ENCODE results near the gene ACACA.

ACACA gene

DNA sequence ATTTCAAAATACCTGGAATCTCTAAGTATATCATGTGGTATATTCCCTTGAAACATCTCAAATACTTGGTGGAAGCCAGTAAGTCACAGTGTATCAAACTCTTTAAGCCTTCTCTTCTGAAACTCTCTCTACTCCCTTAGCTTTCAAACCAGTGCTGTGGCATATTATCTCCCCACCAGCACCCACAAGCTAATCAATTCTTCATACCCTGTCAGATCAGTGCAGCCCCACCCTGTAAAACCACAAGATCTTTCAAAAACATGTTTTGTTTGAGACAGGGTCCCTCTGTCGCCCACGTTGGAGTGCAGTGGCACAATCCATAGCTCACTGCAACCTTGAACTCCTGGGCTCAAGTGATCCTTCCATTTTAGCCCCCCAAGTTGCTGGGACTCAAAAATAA lies 122.4 kb downstream of the ACACA start:
- no peak for DNase-seq

DNA sequence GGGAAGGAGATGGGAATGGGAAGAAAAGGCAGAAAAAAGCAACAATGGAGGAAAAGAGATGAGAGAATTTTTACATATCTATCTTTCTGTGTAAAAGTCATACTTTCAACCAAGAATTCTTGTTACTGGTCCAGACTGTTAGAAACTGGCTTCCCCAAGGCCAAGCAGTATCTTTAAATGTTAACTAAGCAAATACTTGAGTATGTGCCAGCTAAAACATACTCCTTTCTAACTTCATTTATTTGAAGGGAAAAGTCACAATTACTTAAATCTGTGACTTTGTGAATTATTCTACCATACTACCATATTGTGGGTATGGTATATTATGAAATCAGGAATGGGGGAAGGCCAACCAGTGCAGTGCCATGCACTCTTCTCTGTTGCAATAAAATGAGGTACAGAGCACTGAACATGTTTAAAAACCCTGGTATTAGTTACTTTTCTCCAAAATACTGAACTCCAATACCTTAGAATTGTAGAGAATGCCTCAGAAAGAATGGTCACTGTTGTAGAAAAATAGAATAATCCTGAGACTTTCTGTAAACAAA lies 123.1 kb downstream of the ACACA start:
- no peak for DNase-seq

DNA sequence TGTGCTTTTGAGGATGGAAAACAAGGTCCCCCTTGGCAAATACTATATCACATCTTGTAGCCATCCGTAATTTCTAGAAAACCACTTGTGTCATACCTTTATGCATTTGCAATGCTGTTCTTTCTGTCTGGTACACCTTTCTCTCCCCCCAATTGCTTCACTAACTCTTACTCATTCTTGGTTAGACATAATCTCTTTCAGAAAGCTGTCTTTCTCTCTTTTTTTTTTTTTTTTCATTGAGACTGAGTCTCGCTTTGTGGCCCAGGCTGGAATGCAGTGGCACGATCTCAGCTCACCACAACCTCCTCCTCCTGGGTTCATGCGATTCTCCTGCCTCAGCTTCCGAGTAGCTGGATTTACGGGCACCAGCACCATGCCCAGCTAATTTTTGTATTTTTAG lies 125.8 kb downstream of the ACACA start:
- no peak for DNase-seq

DNA sequence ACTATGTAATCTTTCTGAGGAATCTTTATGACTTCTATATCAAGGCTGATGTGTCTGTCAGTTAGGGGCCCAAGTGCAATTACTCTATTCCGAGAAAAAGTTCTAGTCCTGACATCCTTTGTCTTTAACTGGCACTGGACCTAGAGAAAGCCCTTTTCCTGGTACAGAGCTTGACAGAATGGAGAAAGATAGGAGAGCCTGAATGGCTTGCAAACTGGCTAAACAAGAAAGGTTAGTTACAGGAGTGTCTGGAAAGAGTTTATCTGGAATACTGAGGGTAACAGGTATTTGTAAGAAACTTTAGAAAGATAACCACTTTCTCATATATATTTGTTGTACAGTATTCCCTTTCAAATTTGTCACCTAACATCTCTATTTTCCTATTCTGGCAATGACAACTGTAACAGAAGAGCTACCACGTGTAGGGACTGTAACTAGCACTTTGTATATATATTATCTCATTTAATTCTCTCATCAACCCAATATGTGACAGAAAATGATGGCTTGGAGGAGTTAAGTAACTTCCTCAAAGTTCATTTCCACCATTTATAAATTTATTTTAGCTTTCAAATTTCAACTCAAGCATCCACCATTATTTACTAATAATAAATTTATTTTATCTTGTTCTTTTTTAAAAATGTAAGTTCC lies 128.3 kb downstream of the ACACA start:
- no peak for DNase-seq

GRCh38 chr17:37276475-37276874 lies 130.2 kb downstream of the ACACA start:
- DNase-seq, result no peak

DNA sequence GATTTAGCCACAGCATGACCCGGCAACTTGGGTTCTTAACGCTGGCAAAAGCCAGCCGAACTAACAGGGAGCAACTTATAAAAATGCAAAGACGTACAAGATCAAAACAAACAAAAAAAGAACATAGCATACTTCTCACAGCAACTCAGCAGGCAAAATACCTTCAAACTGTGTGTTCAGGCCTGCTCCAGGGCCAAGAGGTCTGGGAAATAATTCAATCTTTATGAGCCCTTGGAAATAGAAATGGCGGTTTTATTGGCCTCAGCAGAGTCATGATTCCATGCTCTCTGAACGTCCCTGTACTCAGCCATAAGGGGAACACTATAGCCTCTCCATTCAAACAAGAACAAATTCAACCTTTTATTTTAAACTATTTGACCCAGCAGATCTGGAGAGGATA lies 132.2 kb downstream of the ACACA start:
- no peak for DNase-seq

- no peak for DNase-seq
These were observed 133.1 kb downstream of the ACACA start for GRCh38 chr17:37273409-37274051.

DNA sequence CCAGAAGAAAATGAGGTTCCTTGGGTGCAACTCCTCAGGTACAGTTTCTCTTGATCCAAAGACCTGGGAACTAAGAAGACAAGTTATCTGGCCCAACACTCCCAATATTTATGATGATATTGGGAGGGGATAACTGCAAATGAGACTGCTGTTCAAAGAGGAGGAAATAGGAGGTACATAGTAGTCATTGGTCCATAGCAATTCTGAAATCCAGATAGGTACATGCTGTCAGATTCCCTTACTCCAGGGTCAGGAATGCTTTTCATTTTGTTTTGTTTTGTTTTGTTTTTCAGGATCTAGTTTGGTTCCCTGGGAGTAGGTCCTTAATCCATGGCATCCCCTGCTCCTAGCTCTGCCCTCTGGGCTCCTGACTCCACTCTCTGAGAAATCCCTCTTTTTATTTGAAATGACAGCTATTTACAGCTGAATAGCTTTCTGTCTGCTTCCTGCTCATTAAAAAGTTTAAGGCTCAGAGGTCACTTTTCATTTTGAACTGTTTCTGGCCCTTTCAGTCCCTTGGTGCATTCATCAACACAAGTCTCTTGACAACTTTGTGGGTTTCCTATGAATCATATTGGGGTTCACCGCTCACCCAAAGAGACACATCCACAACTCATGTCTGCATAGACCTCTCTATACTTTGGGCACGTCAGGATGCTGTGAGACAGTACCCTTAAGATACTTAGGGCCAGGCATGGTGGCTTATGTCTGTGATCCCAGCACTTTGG lies 141.0 kb downstream of the ACACA start:
- no peak for DNase-seq

- no peak for DNase-seq
These were observed 145.3 kb downstream of the ACACA start for GRCh38 chr17:37261286-37261685.

- DNase-seq, result no peak
These were observed 147.5 kb downstream of the ACACA start for GRCh38 chr17:37259030-37259735.

DNA sequence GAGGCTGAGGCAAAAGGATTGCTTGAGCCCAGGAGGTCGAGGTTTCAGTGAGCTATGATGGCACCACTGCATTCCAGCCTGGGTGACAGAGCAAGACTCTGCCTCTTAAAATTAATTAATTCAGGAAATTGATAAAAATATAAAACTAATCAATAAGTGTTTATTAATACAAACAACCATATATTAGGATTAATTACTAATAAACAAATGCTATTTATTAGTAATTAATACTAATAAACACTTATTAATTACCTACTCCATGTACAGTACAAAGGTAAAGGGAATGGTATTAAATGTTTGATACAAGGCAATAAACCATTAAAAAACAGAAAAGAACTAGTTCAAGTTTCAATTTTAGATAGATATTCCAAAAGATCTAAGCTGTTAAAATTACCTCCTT lies 150.0 kb downstream of the ACACA start:
- no peak for DNase-seq

DNA sequence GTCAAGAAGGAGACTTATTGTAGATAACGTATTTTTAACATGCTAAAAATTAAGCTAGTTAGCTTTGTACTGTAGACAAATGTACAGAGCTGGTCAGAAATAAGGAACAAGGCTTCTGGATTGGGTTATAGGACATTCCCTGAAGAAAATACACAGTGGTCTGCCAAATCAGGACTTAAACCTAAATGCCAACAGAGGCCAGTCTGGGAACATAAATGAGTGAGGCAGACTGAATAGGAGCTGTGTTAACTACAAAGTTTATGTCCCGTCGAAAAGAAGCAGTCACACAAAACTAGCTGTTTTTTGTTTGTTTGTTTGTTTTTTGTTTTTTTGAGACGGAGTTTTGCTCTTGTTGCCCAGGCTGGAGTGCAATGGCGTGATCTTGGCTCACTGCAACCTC lies 151.2 kb downstream of the ACACA start:
- DNase-seq, result no peak

DNA sequence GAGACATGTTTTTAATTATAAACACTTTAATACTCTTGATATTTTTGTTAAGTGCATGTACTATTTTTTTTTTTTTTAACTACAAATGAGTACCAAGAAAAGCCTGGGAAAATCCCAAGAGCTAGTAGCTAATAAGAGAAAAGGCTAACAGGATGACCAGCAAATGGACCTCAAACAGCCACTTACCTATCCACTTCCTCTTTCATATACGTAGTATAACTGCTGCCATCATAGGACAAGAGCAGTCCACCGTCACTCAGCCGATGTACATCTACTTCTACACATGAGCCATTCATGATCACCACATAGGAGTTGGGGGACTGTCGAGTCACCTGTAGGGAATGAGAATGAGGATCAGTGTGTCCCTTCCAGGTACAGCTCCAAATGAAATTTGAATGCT lies 158.8 kb downstream of the ACACA start:
- no peak for DNase-seq

- no peak for DNase-seq
These were observed 160.6 kb downstream of the ACACA start for GRCh38 chr17:37246085-37246484.

DNA sequence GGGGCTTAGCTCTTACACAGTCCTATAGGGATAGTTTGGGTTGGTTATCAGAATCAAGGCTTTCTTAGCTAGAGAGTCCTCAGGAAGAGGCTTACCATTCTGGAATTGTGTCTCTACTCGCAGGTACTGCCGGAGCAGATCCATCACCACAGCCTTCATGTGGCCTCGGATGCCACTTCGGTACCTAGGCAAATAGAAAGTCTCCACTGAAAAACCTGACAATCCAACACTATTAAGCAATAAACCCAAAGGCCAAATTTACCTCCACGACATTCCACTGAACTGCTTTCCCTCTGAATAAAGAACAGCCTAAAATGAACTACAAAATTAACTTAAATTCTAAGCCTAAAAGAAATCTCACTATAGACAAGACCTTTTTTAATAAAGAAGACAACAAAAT lies 166.3 kb downstream of the ACACA start:
- no peak for DNase-seq

DNA sequence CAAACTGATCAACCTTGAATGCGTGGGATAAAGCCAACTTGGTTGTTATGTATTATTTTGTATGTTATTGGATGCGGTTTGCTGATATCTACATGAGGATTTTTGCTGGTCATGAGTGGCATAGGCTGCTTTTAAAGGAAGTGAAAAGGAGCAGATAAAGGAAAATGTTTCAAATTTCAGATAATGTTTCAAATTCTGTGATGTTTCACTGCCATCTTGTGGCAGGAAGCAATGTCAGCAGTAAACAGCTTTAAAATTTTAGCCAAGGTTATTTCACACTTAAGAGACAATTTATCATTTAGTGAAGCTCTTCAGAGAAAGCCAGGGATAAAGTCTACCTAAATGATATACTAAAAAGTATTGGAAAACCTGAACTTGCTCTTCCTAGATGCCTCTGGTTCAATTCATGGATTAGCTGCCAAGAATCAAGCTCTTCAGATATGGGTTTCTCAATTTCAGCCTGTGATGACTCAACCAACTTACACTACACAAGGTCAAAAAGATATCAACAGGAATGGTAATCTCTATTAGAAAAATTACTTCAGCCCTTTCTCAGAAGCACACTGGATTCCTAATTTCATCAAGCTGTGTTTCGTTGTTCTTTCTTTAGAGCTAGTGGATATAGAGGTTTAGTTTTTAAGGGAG lies 166.8 kb downstream of the ACACA start:
- DNase-seq, result peak; percentile 29

DNA sequence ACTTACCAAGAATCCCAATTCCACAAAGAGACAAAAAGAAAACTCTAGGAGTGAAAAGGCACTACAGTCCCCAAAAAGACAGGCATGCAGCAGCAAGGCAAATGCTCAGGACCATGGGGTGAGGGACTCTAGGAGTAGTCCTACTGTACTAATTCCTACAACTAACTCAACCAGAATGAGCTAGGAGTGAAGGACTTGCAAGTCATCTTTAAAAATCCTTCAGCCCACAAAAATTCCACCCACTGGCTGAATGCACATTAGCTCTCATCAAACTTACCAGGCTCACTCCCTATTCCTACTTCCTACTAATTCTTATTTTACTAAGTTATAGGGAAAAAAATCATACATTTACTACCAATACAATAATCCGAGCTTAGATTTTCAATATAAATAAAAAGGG lies 172.5 kb downstream of the ACACA start:
- no peak for DNase-seq

DNA sequence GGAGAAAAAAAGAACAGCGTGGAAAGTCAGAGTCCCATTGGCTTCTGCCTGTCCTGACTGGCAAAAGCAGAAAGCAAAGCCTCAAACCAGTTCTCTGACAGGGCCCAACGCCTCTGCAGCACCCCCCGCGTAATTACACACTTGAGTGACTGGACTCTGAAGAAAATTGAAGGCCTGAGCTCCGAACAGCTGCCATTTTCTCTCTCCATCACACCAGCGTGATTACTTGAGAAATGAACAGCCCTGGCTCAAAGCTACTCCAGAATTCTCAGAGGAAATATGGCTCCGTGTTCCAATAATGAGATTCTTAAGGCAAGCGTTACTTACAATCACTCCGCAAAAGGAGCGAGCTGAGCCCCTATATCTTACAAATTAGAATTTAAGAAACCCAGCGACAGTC lies 173.6 kb downstream of the ACACA start:
- no peak for DNase-seq

GRCh38 chr17:37231887-37232286 lies 174.7 kb downstream of the ACACA start:
- no peak for DNase-seq

GRCh38 chr17:37230633-37231032 lies 176.0 kb downstream of the ACACA start:
- DNase-seq, result no peak

- DNase-seq, result no peak
These were observed 181.2 kb downstream of the ACACA start for GRCh38 chr17:37225465-37225864.

DNA sequence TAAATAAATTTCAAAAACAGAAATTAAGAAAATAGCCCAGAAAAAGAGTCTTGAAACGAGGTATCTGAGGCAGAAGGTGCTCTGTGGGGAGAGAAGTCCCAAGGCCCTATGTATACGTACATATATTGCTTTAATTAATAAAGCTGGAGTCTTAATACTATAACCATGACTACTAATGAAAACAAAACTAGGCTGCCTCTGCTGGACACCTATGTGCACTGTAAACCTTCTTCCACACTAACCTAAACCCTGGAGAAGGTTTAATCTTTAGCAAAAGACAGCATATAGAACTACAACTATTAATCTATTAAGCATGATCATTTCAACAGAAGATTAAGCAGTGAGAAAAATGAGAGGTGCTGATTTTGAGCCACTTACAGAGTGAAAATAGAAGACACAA lies 184.8 kb downstream of the ACACA start:
- no peak for DNase-seq

DNA sequence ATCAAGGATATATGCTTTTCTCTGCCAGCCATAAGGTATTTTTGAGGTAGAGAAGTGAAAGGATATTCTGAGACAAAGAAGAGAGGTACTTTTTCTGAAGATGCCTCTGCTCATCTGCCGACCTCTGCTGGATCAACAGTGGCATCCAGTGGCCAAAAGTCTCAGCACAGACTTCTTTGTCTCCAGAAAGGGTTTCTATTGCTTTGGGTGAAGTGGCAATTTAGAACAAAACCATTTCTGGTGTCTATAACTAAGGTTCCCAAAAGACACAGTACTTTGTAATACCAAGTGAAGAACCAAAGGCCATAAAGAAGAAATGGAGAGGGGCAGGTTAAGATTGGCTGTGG lies 186.1 kb downstream of the ACACA start:
- DNase-seq, result peak; percentile 30
